Right lobe of liver (tissue), 4 donors: Measurements from ENCODE around the gene MTMR11.

Source experiments
- POLR2A ChIP-seq: fragments of 450-650 bp; IDR thresholded peaks from one replicate; pipeline ENCODE4 v1.6.1; 2017; ENCODE audit warnings: antibody characterized with exemption, mild to moderate bottlenecking
- TF ChIP-seq, protein P1 (sequence below), 4 donors: fragments of 200-600 bp in 3 of 4; fragments of 450-650 bp in 1 of 4; IDR thresholded peaks; one replicate each; pipeline versions ENCODE4 v1.5.1 to v1.8.0; 2016 to 2022; ENCODE audit warnings: antibody characterized with exemption in 4 of 4, mild to moderate bottlenecking in 2 of 4
- donor health status: DM: no; HTN: no; CAD: no.
- donor health status: DM: no; HTN: no; CAD: no.
- donor health status: DM: no; HTN: yes; CAD: no.

DNA sequence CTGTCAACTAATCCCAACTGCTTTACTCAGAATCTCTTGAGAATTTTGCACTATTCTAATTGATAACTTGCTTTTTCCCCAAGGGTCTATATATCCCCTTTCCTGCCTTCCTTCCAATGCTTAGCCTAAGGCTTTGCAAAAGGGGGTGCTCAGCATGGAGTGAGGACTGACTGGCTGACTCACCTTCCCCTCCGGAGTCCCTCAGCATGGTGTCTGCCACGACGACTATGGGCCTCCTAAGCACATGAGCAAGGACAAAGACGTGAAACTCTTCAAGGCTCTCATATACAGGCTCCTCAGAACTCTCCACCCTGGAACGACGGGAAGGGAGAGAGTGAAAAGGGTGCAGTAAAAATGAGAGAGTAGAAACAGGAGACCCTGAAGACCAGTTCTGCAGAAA lies 13.2 kb upstream of the MTMR11 start:
- TF ChIP-seq, protein P1, sequence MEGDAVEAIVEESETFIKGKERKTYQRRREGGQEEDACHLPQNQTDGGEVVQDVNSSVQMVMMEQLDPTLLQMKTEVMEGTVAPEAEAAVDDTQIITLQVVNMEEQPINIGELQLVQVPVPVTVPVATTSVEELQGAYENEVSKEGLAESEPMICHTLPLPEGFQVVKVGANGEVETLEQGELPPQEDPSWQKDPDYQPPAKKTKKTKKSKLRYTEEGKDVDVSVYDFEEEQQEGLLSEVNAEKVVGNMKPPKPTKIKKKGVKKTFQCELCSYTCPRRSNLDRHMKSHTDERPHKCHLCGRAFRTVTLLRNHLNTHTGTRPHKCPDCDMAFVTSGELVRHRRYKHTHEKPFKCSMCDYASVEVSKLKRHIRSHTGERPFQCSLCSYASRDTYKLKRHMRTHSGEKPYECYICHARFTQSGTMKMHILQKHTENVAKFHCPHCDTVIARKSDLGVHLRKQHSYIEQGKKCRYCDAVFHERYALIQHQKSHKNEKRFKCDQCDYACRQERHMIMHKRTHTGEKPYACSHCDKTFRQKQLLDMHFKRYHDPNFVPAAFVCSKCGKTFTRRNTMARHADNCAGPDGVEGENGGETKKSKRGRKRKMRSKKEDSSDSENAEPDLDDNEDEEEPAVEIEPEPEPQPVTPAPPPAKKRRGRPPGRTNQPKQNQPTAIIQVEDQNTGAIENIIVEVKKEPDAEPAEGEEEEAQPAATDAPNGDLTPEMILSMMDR (IDR thresholded peaks at IDR 0.05): no peak
- TF ChIP-seq POLR2A: no peak
